Transverse colon (tissue), 4 donors: ENCODE measurements around the gene IRF6. TPM values are rescaled to one million over a fixed set of nuclear protein-coding genes. Genes with fewer than 3 reads are reported as not detected.

ENCODE experiments used
- DNase-seq: peaks from one replicate; pipeline ENCODE4 v3.0.0-alpha.2; 2019
- H3K27ac ChIP-seq, 4 donors: fragments of 200-600 bp; sonication (generic); 2 replicates each; pipeline ENCODE4 v1.5.1; 2016 to 2018; ENCODE audit warnings: inconsistent platforms in 4 of 4
- H3K27me3 ChIP-seq: fragments of 200-600 bp; sonication (generic); 2 replicates; pipeline ENCODE4 v1.5.1; 2017; ENCODE audit warnings: inconsistent platforms
- H3K36me3 ChIP-seq, 4 donors: fragments of 200-600 bp; sonication (generic); 2 replicates each; pipeline ENCODE4 v1.5.1; 2017 to 2019; ENCODE audit warnings: inconsistent platforms in 4 of 4
- H3K4me1 ChIP-seq, 4 donors: fragments of 200-600 bp; sonication (generic); 2 replicates each; pipeline ENCODE4 v1.5.1; 2017 to 2020; ENCODE audit warnings: inconsistent platforms in 4 of 4
- H3K4me3 ChIP-seq, 4 donors: fragments of 200-600 bp; sonication (generic); 1 replicate in 1 of 4; 2 replicates in 3 of 4; pipeline versions ENCODE4 v1.5.1 to v1.6.1; 2017 to 2019; ENCODE audit warnings: inconsistent platforms in 4 of 4
- H3K9me3 ChIP-seq, 2 donors: fragments of 200-600 bp; sonication (generic); 2 replicates each; pipeline ENCODE4 v1.5.1; 2017 to 2019; ENCODE audit warnings: inconsistent platforms in 2 of 2
- CTCF ChIP-seq, 5 experiments: fragments of 200-600 bp in 3 of 5; fragments of 450-650 bp in 2 of 5; sonication (generic) in 3 of 5; IDR thresholded peaks; 1 replicate in 2 of 5; 2 replicates in 3 of 5; pipeline ENCODE4 v1.5.1; 2016 to 2017; ENCODE audit warnings: antibody characterized with exemption in 5 of 5, inconsistent platforms in 3 of 5, mild to moderate bottlenecking in 2 of 5, moderate library complexity in 1 of 5
- EP300 ChIP-seq: sonication (generic); formaldehyde crosslinking; IDR thresholded peaks from one replicate; pipeline ENCODE4 v1.6.1; 2017; ENCODE audit warnings: antibody characterized with exemption, low read depth
- POLR2A ChIP-seq: fragments of 450-650 bp; IDR thresholded peaks from one replicate; pipeline ENCODE4 v1.6.1; 2016; ENCODE audit warnings: antibody characterized with exemption, mild to moderate bottlenecking, moderate library complexity
- POLR2AphosphoS5 ChIP-seq, 3 donors: sonication (generic); formaldehyde crosslinking; IDR thresholded peaks; one replicate each; pipeline ENCODE4 v1.6.1; 2016; ENCODE audit warnings: antibody characterized with exemption in 3 of 3
- WGBS, 2 donors: methylation state at CpG; one replicate each; pipeline ENCODE4 v1.1.5; 2018; ENCODE audit warnings: low coverage in 1 of 2; 5-methylcytosine and 5-hydroxymethylcytosine counted together
- in situ Hi-C, 4 donors: fragments of 200-750 bp; cut with MboI; loops; one replicate each; pipeline versions ENCODE4 v1.15.0 to v1.15.1; 2017; ENCODE audit warnings: low sequenced_read_pairs in 3 of 4, low pct_ligation_motif_present in 1 of 4, low pct_unique_long_range_greater_than_20kb in 1 of 4
- intact Hi-C: fragments of 100-400 bp; cut with DNase I; formaldehyde crosslinking; loops from one replicate; pipeline ENCODE4 v1.15.1; 2023; ENCODE audit warnings: low total_unique reads
- total RNA-seq, 4 donors: library from RNA; depleted of rRNA; stranded (reverse); fragments of >200 nt; gene quantifications; one replicate each; pipeline ENCODE4 v1.1.0, GENCODE V29; 2016

The IRF6 gene
- total RNA-seq, 4 donors from 2014 or later, result 26.1 to 78.0 (median 44.4) TPM

GRCh38 chr1:209838537-209838936 is 32.6 kb upstream of the IRF6 start:
- TF ChIP-seq CTCF (IDR thresholded peaks at IDR 0.05) (no peak), EP300 (no peak), POLR2A (no peak), POLR2AphosphoS5 (IDR thresholded peaks at IDR 0.05) (no peak)
- Histone ChIP-seq H3K4me3 (no peak overlapping the region), H3K27ac (no peak overlapping the region), H3K36me3 (peaks cover 0 to 89% (median 36%) of the 10 kb centered on the region in 4 donors), H3K4me1 (no peaks in the 10 kb centered on the region), H3K27me3 (no peaks in the 10 kb centered on the region), H3K9me3 (no peaks in the 10 kb centered on the region)
- intact Hi-C loops, result no loop called here
- no peak for DNase-seq
- in situ Hi-C loops, result no loop called here
- 76 to 89% methylated on average over 3 to 6 of the region's 6 CpGs for WGBS, 2 donors

GRCh38 chr1:209837671-209838070 is 31.7 kb upstream of the IRF6 start:
- in situ Hi-C loops (no loop called here), intact Hi-C loops (no loop called here)
- Histone ChIP-seq H3K9me3 (no peaks in the 10 kb centered on the region), H3K36me3 (peaks cover 0 to 86% (median 40%) of the 10 kb centered on the region in 4 donors), H3K4me3 (no peak overlapping the region), H3K4me1 (no peaks in the 10 kb centered on the region), H3K27ac (no peak overlapping the region), H3K27me3 (no peaks in the 10 kb centered on the region)
- DNase-seq, result no peak
- WGBS, 2 donors, result 97 to 98% methylated on average over 6 to 7 of the region's 7 CpGs
- no peak for TF ChIP-seq EP300
- TF ChIP-seq POLR2A, result no peak
- TF ChIP-seq CTCF (IDR thresholded peaks at IDR 0.05), result no peak
- TF ChIP-seq POLR2AphosphoS5 (IDR thresholded peaks at IDR 0.05), result no peak

GRCh38 chr1:209835782-209836298 is 29.9 kb upstream of the IRF6 start:
- H3K27ac ChIP-seq, result no peak overlapping the region
- TF ChIP-seq POLR2AphosphoS5 (IDR thresholded peaks at IDR 0.05) (no peak), EP300 (no peak), CTCF (IDR thresholded peaks at IDR 0.05) (no peak), POLR2A (no peak)
- H3K4me3 ChIP-seq, result no peak overlapping the region
- no peaks in the 10 kb centered on the region for H3K9me3 ChIP-seq
- DNase-seq, result no peak
- no peaks in the 10 kb centered on the region for H3K27me3 ChIP-seq
- peaks cover 0 to 88% (median 43%) of the 10 kb centered on the region in 4 donors for H3K36me3 ChIP-seq
- no peaks in the 10 kb centered on the region for H3K4me1 ChIP-seq
- in situ Hi-C loops (no loop called here), intact Hi-C loops (no loop called here)

GRCh38 chr1:209831615-209832014 is 25.7 kb upstream of the IRF6 start:
- peaks cover 0 to 54% (median 26%) of the 10 kb centered on the region in 4 donors for H3K36me3 ChIP-seq
- H3K4me1 ChIP-seq, result peaks cover 0 to 24% (median 10%) of the 10 kb centered on the region in 4 donors
- no peak overlapping the region for H3K27ac ChIP-seq
- H3K27me3 ChIP-seq, result no peaks in the 10 kb centered on the region
- in situ Hi-C loops, result no loop called here
- H3K4me3 ChIP-seq, result no peak overlapping the region
- H3K9me3 ChIP-seq, result no peaks in the 10 kb centered on the region
- intact Hi-C loops, result no loop called here
- TF ChIP-seq POLR2A (no peak), POLR2AphosphoS5 (IDR thresholded peaks at IDR 0.05) (no peak), CTCF (IDR thresholded peaks at IDR 0.05) (no peak), EP300 (no peak)
- WGBS, 2 donors, result 94 to 100% methylated on average over 1 of the region's 1 CpG
- no peak for DNase-seq
